DOHH2 (cell line): Measurements from ENCODE around the gene KCTD13.

Experiments used
- EZH2phosphoT487 ChIP-seq: fragments of 200-600 bp; sonication (generic); IDR thresholded peaks from 2 replicates; pipeline ENCODE4 v1.6.1; 2017; ENCODE audit warnings: borderline replicate concordance, mild to moderate bottlenecking, antibody characterized with exemption, low read length, moderate library complexity, mixed read lengths
- TF ChIP-seq, protein P1 (sequence below): fragments of 200-600 bp; sonication (generic); IDR thresholded peaks from one replicate; pipeline ENCODE4 v1.5.1; 2014; ENCODE audit warnings: antibody characterized with exemption, mild to moderate bottlenecking, low read depth, low read length; ENCODE audit not compliant: poor library complexity, severe bottlenecking

DNA sequence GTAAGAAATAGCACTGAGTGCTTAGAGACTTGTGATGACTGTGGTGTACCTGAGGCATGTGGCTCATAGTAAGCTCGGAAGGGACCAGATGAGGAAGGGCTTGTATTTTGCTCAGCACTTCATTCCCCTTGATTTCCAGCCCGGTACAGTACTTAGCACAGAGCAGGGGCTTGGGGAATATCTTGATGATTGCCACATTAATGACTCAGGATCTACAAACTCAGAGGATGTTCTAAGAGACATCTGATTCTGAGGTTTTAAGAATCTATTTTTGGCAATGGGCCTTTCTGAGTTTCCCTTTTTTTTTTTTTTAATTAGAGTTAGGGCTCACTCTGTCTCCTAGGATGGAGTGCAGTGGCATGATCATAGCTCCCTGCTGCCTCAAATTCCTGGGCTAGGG is 16.6 kb downstream of the KCTD13 start:
- no peak for TF ChIP-seq EZH2phosphoT487
- TF ChIP-seq, protein P1, sequence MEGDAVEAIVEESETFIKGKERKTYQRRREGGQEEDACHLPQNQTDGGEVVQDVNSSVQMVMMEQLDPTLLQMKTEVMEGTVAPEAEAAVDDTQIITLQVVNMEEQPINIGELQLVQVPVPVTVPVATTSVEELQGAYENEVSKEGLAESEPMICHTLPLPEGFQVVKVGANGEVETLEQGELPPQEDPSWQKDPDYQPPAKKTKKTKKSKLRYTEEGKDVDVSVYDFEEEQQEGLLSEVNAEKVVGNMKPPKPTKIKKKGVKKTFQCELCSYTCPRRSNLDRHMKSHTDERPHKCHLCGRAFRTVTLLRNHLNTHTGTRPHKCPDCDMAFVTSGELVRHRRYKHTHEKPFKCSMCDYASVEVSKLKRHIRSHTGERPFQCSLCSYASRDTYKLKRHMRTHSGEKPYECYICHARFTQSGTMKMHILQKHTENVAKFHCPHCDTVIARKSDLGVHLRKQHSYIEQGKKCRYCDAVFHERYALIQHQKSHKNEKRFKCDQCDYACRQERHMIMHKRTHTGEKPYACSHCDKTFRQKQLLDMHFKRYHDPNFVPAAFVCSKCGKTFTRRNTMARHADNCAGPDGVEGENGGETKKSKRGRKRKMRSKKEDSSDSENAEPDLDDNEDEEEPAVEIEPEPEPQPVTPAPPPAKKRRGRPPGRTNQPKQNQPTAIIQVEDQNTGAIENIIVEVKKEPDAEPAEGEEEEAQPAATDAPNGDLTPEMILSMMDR, result no peak
